ENCODE results near the gene CLEC16A.
A peak's percentile ranks its signal among the peaks of the same experiment; 100 is the strongest.

Gene CLEC16A

GRCh38 chr16:10926094-10926493, 18.3 kb upstream of the CLEC16A start:
- no peak for DNase-seq

- DNase-seq = no peak
Observed at GRCh38 chr16:10926867-10927266, 17.5 kb upstream of the CLEC16A start.

GRCh38 chr16:10927497-10928112, 16.8 kb upstream of the CLEC16A start:
- DNase-seq = no peak

- peak; percentile 39 to 83 (median 71) for DNase-seq
Observed at GRCh38 chr16:10929097-10929496, 15.3 kb upstream of the CLEC16A start.

- peak in 1 of 3 experiments; percentile 8 for DNase-seq
Observed at GRCh38 chr16:10929853-10930754, 14.3 kb upstream of the CLEC16A start.

- peak in 1 of 3 experiments; percentile 20 for DNase-seq
Observed at GRCh38 chr16:10930755-10931093, 13.6 kb upstream of the CLEC16A start.

GRCh38 chr16:10931134-10931533, 13.2 kb upstream of the CLEC16A start:
- no peak for DNase-seq

GRCh38 chr16:10931977-10932632, 12.3 kb upstream of the CLEC16A start:
- DNase-seq = no peak

- no peak for DNase-seq
Observed at GRCh38 chr16:10932959-10933710, 11.2 kb upstream of the CLEC16A start.

- DNase-seq = no peak
Observed at GRCh38 chr16:10933865-10934264, 10.5 kb upstream of the CLEC16A start.

- DNase-seq = no peak
Observed at GRCh38 chr16:10934325-10935107, 9.8 kb upstream of the CLEC16A start.

GRCh38 chr16:10935226-10935915, 9.0 kb upstream of the CLEC16A start:
- DNase-seq = no peak

GRCh38 chr16:10936272-10936984, 7.9 kb upstream of the CLEC16A start:
- no peak for DNase-seq

- no peak for DNase-seq
Observed at GRCh38 chr16:10937068-10937859, 7.1 kb upstream of the CLEC16A start.

GRCh38 chr16:10938321-10938720, 6.0 kb upstream of the CLEC16A start:
- DNase-seq = no peak

GRCh38 chr16:10938796-10939648, 5.3 kb upstream of the CLEC16A start:
- DNase-seq = no peak

GRCh38 chr16:10939649-10940234, 4.6 kb upstream of the CLEC16A start:
- DNase-seq = no peak

- no peak for DNase-seq
Observed at GRCh38 chr16:10940501-10941079, 3.8 kb upstream of the CLEC16A start.
